SIG-M5 (cell line): ENCODE data around the gene ADGRL4.
"Not testable (repeated sequence)": the region's sequence is repeated elsewhere in the genome, so short reads cannot be mapped to it uniquely, and the experiment has no call there.

Source experiments
- DNase-seq: peaks from one replicate; lab custom pipeline; 2025; lab: John Stamatoyannopoulos, UW

ADGRL4 gene

GRCh38 chr1:79006564-79006963 is at the start of gene ADGRL4:
TSS of gene ADGRL4 (minus strand) at chr1:79006730. CDS start at chr1:79006654, 76 bp downstream.
- DNase-seq, result no peak

DNA sequence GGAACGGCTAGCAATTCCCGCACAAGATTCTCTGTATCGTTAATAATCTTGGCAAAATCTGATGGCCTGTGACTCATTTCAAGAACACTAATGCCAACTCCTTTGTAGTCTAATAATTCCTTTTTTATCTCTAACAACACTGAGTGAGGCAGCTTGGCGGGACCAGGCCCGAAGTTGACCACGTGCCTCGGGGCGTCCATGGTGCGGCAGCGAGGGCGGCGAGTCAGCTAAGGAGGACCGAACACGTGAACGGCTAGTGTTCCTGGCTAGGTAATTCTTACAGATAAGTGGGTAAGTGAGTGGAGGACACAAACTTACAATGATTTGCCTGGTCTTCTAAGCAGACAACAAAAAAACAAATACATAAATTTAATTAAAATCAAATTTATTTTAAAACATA is 49.3 kb upstream of the ADGRL4 start:
- DNase-seq, result no peak

DNA sequence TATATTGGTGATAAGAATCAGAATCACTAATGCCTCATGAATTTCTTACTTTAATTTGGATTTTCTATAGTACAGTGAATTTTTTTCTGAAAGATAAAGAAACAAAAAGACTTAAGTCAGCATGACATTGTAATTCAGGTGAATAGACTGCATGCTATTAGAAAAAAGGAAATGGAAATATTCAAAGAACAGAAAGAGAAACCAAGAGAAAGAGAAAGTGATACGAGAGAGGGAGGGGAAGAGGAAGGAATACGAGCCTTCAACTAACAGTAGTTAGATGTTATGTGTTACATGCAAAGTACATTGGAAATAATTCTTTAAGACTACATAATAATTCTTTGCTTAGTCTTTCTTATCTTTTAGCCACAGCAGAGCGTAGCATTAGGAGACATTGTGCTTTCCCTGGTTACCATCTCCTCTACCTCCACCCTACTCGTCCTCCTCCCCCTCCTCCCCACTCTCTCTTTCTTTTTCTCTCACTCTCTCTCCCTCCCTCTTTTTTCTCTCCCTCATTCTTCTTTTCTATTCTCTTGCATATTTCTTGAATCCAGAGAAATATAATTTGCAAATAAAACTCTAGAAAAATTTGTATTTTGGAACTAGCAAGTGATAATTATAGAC is 46.4 kb upstream of the ADGRL4 start:
- DNase-seq, result no peak

- no peak for DNase-seq
Observed at GRCh38 chr1:79044974-79045650, 38.6 kb upstream of the ADGRL4 start.

DNA sequence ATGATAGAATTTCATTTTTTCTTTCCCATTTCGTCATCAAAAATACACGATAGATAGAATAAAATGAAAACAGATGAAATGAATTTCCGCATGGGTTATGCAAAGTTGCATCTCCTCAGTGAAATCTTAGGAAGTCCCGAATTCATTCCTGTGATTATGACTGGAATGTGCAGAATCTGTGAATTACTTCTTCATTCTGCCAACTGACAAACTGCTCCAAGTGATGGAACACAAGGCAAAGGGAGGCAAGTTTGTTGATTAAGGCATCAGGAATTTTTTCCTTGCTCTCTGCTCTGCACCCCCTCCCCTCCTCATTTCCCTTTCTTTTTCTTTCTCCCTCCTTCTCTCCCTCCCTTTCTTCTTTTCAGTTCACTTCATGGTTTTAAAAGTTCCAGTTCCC is 37.0 kb upstream of the ADGRL4 start:
- no peak for DNase-seq

- DNase-seq, result no peak
Observed at GRCh38 chr1:79042539-79042938, 36.0 kb upstream of the ADGRL4 start.

GRCh38 chr1:79042117-79042516 is 35.6 kb upstream of the ADGRL4 start:
- no peak for DNase-seq

GRCh38 chr1:79041666-79042065 is 35.1 kb upstream of the ADGRL4 start:
- no peak for DNase-seq

GRCh38 chr1:79040424-79041082 is 34.0 kb upstream of the ADGRL4 start:
- no peak for DNase-seq

DNA sequence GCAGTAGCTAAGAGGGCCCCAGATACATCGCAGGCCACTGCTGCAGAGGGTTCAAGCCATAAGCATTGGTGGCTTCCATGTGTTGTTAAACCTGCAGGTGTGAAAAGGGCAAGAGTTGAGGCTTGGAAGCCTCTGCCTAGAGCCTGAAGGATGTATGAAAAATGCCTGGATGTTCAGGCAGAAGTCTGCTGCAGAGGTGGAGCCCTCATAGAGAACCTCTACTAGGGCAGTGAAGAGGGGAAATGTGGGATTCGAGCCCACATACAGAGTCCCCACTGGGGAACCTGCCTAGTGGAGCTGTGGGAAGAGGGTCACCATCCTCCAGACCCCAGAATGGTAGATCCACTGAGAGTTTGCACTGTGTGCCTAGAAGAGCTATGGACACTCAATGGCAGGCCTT is 30.6 kb upstream of the ADGRL4 start:
- DNase-seq, result no peak

GRCh38 chr1:79012500-79012899 is 6.0 kb upstream of the ADGRL4 start:
- no peak for DNase-seq

GRCh38 chr1:79010589-79010988 is 4.1 kb upstream of the ADGRL4 start:
- no peak for DNase-seq

DNA sequence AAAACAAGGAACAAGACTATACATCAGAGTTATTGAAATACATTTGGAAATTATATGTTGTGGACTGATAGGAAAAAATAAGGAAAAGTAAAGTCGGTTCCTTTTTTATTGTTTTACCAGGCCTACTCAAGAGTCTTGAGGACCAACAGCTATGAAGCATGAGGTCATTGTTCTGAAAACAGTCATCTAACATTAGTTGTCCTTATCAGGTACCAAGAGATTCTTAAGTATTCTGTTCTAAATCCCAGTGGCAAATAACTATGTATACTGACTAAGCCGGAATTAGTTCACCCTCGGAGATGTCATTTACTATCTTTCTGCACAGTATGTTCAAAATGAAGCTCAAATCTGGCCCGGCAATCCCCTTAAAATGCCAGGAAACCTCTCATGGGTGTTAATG is 585 bp downstream of the ADGRL4 start:
- DNase-seq, result no peak

- no peak for DNase-seq
Observed at GRCh38 chr1:79004916-79005315, 1.6 kb downstream of the ADGRL4 start.

DNA sequence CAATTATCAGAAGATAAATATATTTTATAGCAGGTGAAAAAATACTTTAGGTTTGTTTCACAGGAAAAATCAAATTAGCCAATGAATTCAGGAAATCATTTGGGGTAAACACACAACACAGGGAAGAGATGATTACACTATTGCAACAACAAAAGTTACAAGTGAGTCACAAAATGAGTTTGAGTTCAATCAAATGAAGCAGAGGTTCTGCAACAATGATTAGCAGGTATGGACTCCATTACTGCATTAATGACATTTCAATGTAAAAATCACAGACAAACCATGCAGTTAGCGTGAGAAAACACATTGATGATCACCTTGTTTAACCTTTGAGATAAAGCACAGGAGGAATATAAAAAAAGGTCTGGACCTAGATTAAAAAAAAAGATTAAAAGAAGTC is 9.7 kb downstream of the ADGRL4 start:
- DNase-seq, result no peak

DNA sequence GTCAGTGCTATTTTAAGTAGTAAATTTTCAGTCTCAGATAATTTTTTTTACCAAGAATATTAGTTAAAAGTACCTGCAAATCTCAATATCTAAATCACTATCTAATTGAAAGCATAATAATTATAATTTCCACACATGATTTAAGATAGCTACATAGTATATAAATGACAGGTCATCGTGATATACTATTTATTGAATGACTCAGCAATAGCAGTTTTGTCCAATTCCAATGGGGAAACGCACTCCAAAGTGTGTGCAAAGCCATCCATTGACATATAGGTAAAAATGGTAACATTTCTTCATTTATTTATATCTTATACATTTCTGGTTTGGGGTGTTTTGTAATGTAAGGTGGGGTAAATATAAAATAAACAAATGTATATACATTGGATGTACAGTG is 19.5 kb downstream of the ADGRL4 start:
- no peak for DNase-seq

GRCh38 chr1:78980511-78980910 is 26.0 kb downstream of the ADGRL4 start:
- no peak for DNase-seq

DNA sequence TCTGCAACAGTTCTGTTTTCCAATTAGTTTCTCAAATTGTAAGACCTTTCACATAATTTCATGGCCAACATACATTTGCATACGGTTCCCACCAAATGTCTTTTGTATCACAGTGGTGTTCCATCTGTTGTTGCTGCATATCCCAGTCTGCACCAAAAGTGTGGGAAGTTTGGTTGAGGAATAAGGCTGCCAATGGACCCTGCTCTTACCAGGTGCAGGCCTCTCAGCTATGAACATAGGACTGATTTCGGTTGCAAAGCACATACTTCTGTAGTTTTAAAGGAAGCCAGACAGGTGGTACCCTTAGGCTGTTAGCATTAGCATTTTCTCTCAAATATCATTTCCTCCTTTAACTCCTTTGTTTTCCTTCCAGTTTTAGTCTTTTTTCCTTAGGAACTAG is 33.8 kb downstream of the ADGRL4 start:
- no peak for DNase-seq

DNA sequence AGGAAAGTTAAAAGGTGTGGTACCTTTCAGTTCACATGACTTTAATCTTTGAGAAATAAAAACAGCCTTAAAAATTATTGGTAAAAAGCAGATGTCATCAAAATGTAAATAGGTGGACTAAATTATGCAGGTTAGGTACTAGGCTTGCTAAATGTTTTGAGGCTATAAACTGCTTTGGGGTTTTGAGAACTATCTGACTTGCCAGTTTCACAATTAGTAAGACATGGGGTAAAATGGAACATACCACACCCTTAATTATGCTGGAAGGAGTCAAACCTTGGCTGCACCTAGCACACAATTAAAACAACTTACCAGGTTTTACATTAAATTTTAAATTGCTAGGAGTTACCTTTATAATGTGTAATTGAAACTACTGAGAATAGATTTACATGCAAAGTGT is 39.4 kb downstream of the ADGRL4 start:
- not testable (repeated sequence) for DNase-seq

- DNase-seq, result no peak
Observed at GRCh38 chr1:78958711-78959110, 47.8 kb downstream of the ADGRL4 start.

- DNase-seq, result no peak
Observed at GRCh38 chr1:78950826-78951225, 55.7 kb downstream of the ADGRL4 start.

DNA sequence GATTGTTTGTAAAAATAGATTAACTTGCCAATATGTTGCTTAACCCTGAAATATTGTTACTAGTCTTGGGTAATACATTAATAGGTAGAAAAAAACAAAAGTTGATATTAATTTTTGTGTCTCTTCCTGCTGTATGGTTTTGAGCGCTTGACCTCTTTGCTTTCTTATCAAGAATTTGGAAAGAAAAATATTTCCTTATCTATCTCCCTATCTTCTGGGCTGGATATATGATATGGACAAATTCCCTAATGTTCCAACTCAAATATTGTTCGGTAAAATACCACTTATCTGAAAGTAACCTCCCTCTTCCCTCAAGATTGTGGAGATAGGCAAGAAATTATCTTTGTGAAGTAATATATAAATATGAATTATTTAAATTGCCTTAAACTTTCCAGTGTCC is 57.3 kb downstream of the ADGRL4 start:
- no peak for DNase-seq

DNA sequence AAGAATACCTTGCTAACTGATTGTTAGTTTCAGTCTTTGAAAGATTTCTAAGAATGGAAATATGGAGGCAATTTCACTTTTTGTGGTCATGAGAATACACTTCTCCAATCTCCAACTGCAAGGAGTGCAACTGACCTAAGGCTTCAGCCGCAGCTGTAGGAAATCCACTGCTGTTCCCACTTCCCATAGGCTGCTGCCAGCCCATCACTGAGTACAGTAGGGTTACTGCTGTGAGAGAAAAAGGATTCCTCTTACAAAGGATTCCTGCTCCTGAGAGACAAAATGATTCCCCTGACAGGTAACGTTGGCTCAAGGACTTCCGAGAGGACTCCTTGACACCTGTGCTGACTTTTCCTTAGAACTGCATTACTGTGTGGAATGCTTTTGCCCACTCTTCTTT is 87.4 kb downstream of the ADGRL4 start:
- no peak for DNase-seq

DNA sequence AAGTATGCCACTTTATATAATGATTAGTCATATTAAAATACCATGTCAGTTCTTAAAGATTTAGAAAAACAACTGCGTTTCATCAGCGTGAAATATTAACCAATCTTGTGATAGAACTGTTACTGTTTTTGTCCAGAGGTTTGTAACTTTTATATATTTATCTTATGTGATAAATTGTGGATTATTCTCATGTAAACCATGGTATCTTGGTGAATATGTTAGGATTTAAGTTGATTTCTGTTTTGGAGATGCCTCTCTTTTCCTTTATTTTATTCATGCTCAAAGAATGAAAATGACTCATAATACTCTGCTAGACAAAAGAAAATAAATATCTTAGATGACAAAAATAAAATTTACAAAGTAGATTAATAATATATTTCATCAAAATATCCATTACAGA is 88.4 kb downstream of the ADGRL4 start:
- no peak for DNase-seq
